ENCODE results near the gene CDC16. TPM values are rescaled to one million over a fixed set of nuclear protein-coding genes. Genes with fewer than 3 reads are reported as not detected.

The CDC16 gene
- total RNA-seq, 1 experiment from 2014 or later: 61.0 TPM

GRCh38 chr13:114311387-114311786 is 76.7 kb downstream of the CDC16 start:
- BruUV-seq (replicated peaks): no TSS peak
- no peaks in the 10 kb centered on the region for H3K27me3 ChIP-seq (ENCODE audit: insufficient read depth, low read length)
- 0 out of 4 replicates have a peak, but pooled peaks cover 0 to 2% of the 10 kb centered on the region in 2 experiments for H3K36me3 ChIP-seq (ENCODE audit: control insufficient read depth in 1 of 2, insufficient read depth in 2 of 2, low read length in 2 of 2)
- peaks cover 21% of the 10 kb centered on the region for H3K79me2 ChIP-seq (ENCODE audit: insufficient read depth, low read length)
- H4K20me1 ChIP-seq (ENCODE audit: insufficient read depth): no peaks in the 10 kb centered on the region
- no peak for TF ChIP-seq POLR2AphosphoS5 (IDR thresholded peaks at IDR 0.05; ENCODE audit: low read depth, low read length)
- TF ChIP-seq FOSL1 (IDR thresholded peaks at IDR 0.05; ENCODE audit: low read depth): no peak
- TF ChIP-seq RAD21 (IDR thresholded peaks at IDR 0.05; ENCODE audit: low read depth): no peak
- no peak for TF ChIP-seq CTCF (IDR thresholded peaks at IDR 0.05 in 2 of 3, conservative IDR thresholded peaks at IDR 0.05 in 1 of 3; ENCODE audit: borderline replicate concordance in 1 of 3, insufficient read depth in 1 of 3, low read depth in 2 of 3, low read length in 2 of 3)
- no peak overlapping the region for H3K27ac ChIP-seq (ENCODE audit: low read depth, low read length)
- no peaks in the 10 kb centered on the region for H3K9me3 ChIP-seq (ENCODE audit: control insufficient read depth in 1 of 2, insufficient read depth in 1 of 2, low read depth in 1 of 2, low read length in 2 of 2)
- no peak overlapping the region for H2AFZ ChIP-seq (ENCODE audit: low read depth, low read length, poor library complexity, severe bottlenecking)
- ChIA-PET RAD21 (ENCODE audit: low non-redundant PET in 1 of 2, low total read pairs in 2 of 2, uncharacterized antibody in 2 of 2, unreplicated experiment in 2 of 2) (no interaction called here), POLR2A (no interaction called here), CTCF (no interaction called here)
- H3K4me2 ChIP-seq (ENCODE audit: low read length): no peak overlapping the region
- ATAC-seq (no peak), DNase-seq (ENCODE audit: low read depth, low spot score) (no peak)
- no peak overlapping the region for H3K4me3 ChIP-seq (replicated peaks in 1 of 2; ENCODE audit: low read depth in 1 of 2, low read length in 2 of 2)
- intact Hi-C loops (cut with micrococcal nuclease): no loop called here
- H3K4me1 ChIP-seq (ENCODE audit: control insufficient read depth in 1 of 2, insufficient read depth in 2 of 2, low read length in 2 of 2): peaks cover 3 to 22% of the 10 kb centered on the region in 2 experiments
- H3K9me2 ChIP-seq (ENCODE audit: insufficient read depth): no peaks in the 10 kb centered on the region
- H3K9ac ChIP-seq (ENCODE audit: low read length): no peak overlapping the region

- no peak overlapping the region for H3K4me2 ChIP-seq (ENCODE audit: low read length)
- no peak overlapping the region for H3K4me3 ChIP-seq (replicated peaks in 1 of 2; ENCODE audit: low read depth in 1 of 2, low read length in 2 of 2)
- CTCF ChIA-PET: no interaction called here
- no peak overlapping the region for H3K9ac ChIP-seq (ENCODE audit: low read length)
- peak overlapping the region; percentile 1 for H2AFZ ChIP-seq (ENCODE audit: low read depth, low read length, poor library complexity, severe bottlenecking)
- no peaks in the 10 kb centered on the region for H3K9me2 ChIP-seq (ENCODE audit: insufficient read depth)
- POLR2A ChIA-PET: interaction anchor here (2.6 kb wide), 1 partner anchor 30 kb away, joined by 7 read pairs; the partner anchor contains the start of gene UPF3A
- H3K27me3 ChIP-seq (ENCODE audit: insufficient read depth, low read length): no peaks in the 10 kb centered on the region
- RAD21 ChIA-PET (ENCODE audit: low non-redundant PET in 1 of 2, low total read pairs in 2 of 2, uncharacterized antibody in 2 of 2, unreplicated experiment in 2 of 2): no interaction called here
- DNase-seq (ENCODE audit: low read depth, low spot score) (no peak), ATAC-seq (no peak)
- no TSS peak for BruUV-seq (replicated peaks)
- intact Hi-C loops (cut with micrococcal nuclease): loop anchor here (2.0 kb wide), 1 partner anchor 29 kb away; no protein-coding TSS in a partner anchor
- peaks cover 26% of the 10 kb centered on the region for H3K79me2 ChIP-seq (ENCODE audit: insufficient read depth, low read length)
- peaks cover 3 to 22% of the 10 kb centered on the region in 2 experiments for H3K4me1 ChIP-seq (ENCODE audit: control insufficient read depth in 1 of 2, insufficient read depth in 2 of 2, low read length in 2 of 2)
- H3K9me3 ChIP-seq (ENCODE audit: control insufficient read depth in 1 of 2, insufficient read depth in 1 of 2, low read depth in 1 of 2, low read length in 2 of 2): no peaks in the 10 kb centered on the region
- H4K20me1 ChIP-seq (ENCODE audit: insufficient read depth): no peaks in the 10 kb centered on the region
- H3K27ac ChIP-seq (ENCODE audit: low read depth, low read length): no peak overlapping the region
- TF ChIP-seq CBX3 (IDR thresholded peaks at IDR 0.05; ENCODE audit: low read depth) (no peak), FOSL1 (IDR thresholded peaks at IDR 0.05; ENCODE audit: low read depth) (no peak), ZNF274 (IDR thresholded peaks at IDR 0.05; ENCODE audit: low read depth, low read length) (no peak), SRF (IDR thresholded peaks at IDR 0.05; ENCODE audit: low read depth) (no peak), ELF1 (IDR thresholded peaks at IDR 0.05; ENCODE audit: borderline replicate concordance, low read depth) (no peak), CTCF (IDR thresholded peaks at IDR 0.05 in 2 of 3, conservative IDR thresholded peaks at IDR 0.05 in 1 of 3; ENCODE audit: borderline replicate concordance in 1 of 3, insufficient read depth in 1 of 3, low read depth in 2 of 3, low read length in 2 of 3) (no peak), CEBPB (IDR thresholded peaks at IDR 0.05; ENCODE audit: low read depth) (no peak), JUND (IDR thresholded peaks at IDR 0.05) (no peak), POLR2A (IDR thresholded peaks at IDR 0.05; ENCODE audit: borderline replicate concordance, extremely low read depth, insufficient read depth, insufficient read length) (no peak)
- TF ChIP-seq, protein P1, sequence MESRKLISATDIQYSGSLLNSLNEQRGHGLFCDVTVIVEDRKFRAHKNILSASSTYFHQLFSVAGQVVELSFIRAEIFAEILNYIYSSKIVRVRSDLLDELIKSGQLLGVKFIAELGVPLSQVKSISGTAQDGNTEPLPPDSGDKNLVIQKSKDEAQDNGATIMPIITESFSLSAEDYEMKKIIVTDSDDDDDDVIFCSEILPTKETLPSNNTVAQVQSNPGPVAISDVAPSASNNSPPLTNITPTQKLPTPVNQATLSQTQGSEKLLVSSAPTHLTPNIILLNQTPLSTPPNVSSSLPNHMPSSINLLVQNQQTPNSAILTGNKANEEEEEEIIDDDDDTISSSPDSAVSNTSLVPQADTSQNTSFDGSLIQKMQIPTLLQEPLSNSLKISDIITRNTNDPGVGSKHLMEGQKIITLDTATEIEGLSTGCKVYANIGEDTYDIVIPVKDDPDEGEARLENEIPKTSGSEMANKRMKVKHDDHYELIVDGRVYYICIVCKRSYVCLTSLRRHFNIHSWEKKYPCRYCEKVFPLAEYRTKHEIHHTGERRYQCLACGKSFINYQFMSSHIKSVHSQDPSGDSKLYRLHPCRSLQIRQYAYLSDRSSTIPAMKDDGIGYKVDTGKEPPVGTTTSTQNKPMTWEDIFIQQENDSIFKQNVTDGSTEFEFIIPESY (IDR thresholded peaks at IDR 0.05; ENCODE audit: extremely low read depth, insufficient replicate concordance, low read length): no peak
- no peaks in the 10 kb centered on the region for H3K36me3 ChIP-seq (ENCODE audit: control insufficient read depth in 1 of 2, insufficient read depth in 2 of 2, low read length in 2 of 2)
These were observed 77.2 kb downstream of the CDC16 start for GRCh38 chr13:114311908-114312307.
